Lower lobe of right lung (tissue), 2 donors: ENCODE measurements around the gene INPP5K. TPM values are rescaled to one million over a fixed set of nuclear protein-coding genes. Genes with fewer than 3 reads are reported as not detected.

Experiments used
- ATAC-seq, 2 donors: fragments of 200-7000 bp; cut with Tn5 transposase; one replicate each; pipeline ENCODE4 v1.9.1; 2020 to 2022; ENCODE audit warnings: mild to moderate bottlenecking in 2 of 2, moderate library complexity in 2 of 2
- DNase-seq: peaks from one replicate; pipeline ENCODE4 v3.0.0-alpha.2; 2020
- H3K27ac ChIP-seq: fragments of 200-600 bp; one replicate; pipeline ENCODE4 v1.8.0; 2022
- H3K27me3 ChIP-seq: fragments of 200-600 bp; one replicate; pipeline ENCODE4 v1.8.0; 2022; ENCODE audit warnings: low read depth
- H3K36me3 ChIP-seq: fragments of 200-600 bp; one replicate; pipeline ENCODE4 v1.8.0; 2022; ENCODE audit warnings: mild to moderate bottlenecking
- H3K4me1 ChIP-seq: fragments of 200-600 bp; one replicate; pipeline ENCODE4 v1.8.0; 2022
- H3K4me3 ChIP-seq: fragments of 200-600 bp; one replicate; pipeline ENCODE4 v1.8.0; 2022; ENCODE audit warnings: mild to moderate bottlenecking
- H3K9me3 ChIP-seq: fragments of 200-600 bp; one replicate; pipeline ENCODE4 v1.8.0; 2022
- CTCF ChIP-seq: fragments of 200-600 bp; IDR thresholded peaks from one replicate; pipeline ENCODE4 v1.8.0; 2022; ENCODE audit warnings: antibody characterized with exemption, mild to moderate bottlenecking
- intact Hi-C: fragments of 100-400 bp; cut with DNase I; formaldehyde crosslinking; loops from one replicate; pipeline ENCODE4 v1.11.0; 2022
- total RNA-seq: library from RNA; stranded (reverse); fragmentation: NEBNext Ultra II Directional; extraction: Animal tissue kit (Norgen Biotek cat#: 25700); gene quantifications from one replicate; pipeline ENCODE4 v1.2.1, GENCODE V29; 2021
- donor health status: DM: no; HTN: yes; CAD: no; lungs with severe emphysema.

The INPP5K gene
- total RNA-seq, 1 donor from 2014 or later: 57.9 TPM

GRCh38 chr17:1519678-1520077 lies 3.3 kb upstream of the INPP5K start:
- ATAC-seq (no peak), DNase-seq (no peak)
- no peak for TF ChIP-seq CTCF
- Histone ChIP-seq H3K27me3 (no peaks in the 10 kb centered on the region), H3K4me3 (no peak overlapping the region), H3K27ac (no peak overlapping the region), H3K9me3 (no peaks in the 10 kb centered on the region), H3K36me3 (peaks cover 54% of the 10 kb centered on the region), H3K4me1 (peaks cover 16% of the 10 kb centered on the region)
- intact Hi-C loops: no loop called here

- Histone ChIP-seq H3K27ac (no peak overlapping the region), H3K36me3 (peaks cover 50% of the 10 kb centered on the region), H3K4me3 (no peak overlapping the region), H3K27me3 (no peaks in the 10 kb centered on the region), H3K4me1 (peaks cover 29% of the 10 kb centered on the region), H3K9me3 (no peaks in the 10 kb centered on the region)
- ATAC-seq (no peak), DNase-seq (no peak)
- TF ChIP-seq CTCF: no peak
- intact Hi-C loops: no loop called here
Observed at GRCh38 chr17:1518410-1518809, 2.0 kb upstream of the INPP5K start.

- H3K9me3 ChIP-seq: no peaks in the 10 kb centered on the region
- peaks cover 39% of the 10 kb centered on the region for H3K36me3 ChIP-seq
- TF ChIP-seq CTCF: peak; percentile 71
- DNase-seq: peak; percentile 55
- peak; percentile 70 to 74 for ATAC-seq
- peaks cover 55% of the 10 kb centered on the region for H3K4me1 ChIP-seq
- intact Hi-C loops: no loop called here
- peak overlapping the region; percentile 99 for H3K4me3 ChIP-seq
- H3K27me3 ChIP-seq: no peaks in the 10 kb centered on the region
- peak overlapping the region; percentile 97 for H3K27ac ChIP-seq
Observed at GRCh38 chr17:1515640-1516387, 598 bp downstream of the INPP5K start.

GRCh38 chr17:1512351-1512750 lies 4.1 kb downstream of the INPP5K start:
- DNase-seq (no peak), ATAC-seq (no peak)
- Histone ChIP-seq H3K27me3 (no peaks in the 10 kb centered on the region), H3K36me3 (peaks cover 51% of the 10 kb centered on the region), H3K27ac (peak overlapping the region; percentile 97), H3K9me3 (no peaks in the 10 kb centered on the region), H3K4me3 (no peak overlapping the region), H3K4me1 (peaks cover 67% of the 10 kb centered on the region)
- TF ChIP-seq CTCF: no peak
- intact Hi-C loops: no loop called here

- DNase-seq (no peak), ATAC-seq (peak in 1 of 2 donors; percentile 5)
- no peak for TF ChIP-seq CTCF
- H3K4me1 ChIP-seq: peaks cover 65% of the 10 kb centered on the region
- peak overlapping the region; percentile 97 for H3K27ac ChIP-seq
- no peaks in the 10 kb centered on the region for H3K9me3 ChIP-seq
- no peaks in the 10 kb centered on the region for H3K27me3 ChIP-seq
- H3K36me3 ChIP-seq: peaks cover 56% of the 10 kb centered on the region
- intact Hi-C loops: no loop called here
- no peak overlapping the region for H3K4me3 ChIP-seq
Observed at GRCh38 chr17:1511756-1512321, 4.6 kb downstream of the INPP5K start.
